PC-9 (cell line): ENCODE data around the gene TGFBR3. TPM values are rescaled to one million over a fixed set of nuclear protein-coding genes. Genes with fewer than 3 reads are reported as not detected.
"Not testable (repeated sequence)": the region's sequence is repeated elsewhere in the genome, so short reads cannot be mapped to it uniquely, and the experiment has no call there.

ENCODE experiments used
- BruUV-seq: library from RNA; stranded (reverse); fragments of 400-500 nt; replicated peaks from 2 replicates; lab custom pipeline; 2021; lab: Mats Ljungman, UMichigan
- CTCF ChIA-PET: fragments of 300-600 bp; sonication (Branson Sonifier 250); formaldehyde crosslinking; loops from one replicate; lab custom pipeline; 2022; ENCODE audit warnings: antibody characterized with exemption; lab: Charles Lee
- POLR2A ChIA-PET: fragments of 300-600 bp; sonication (Branson Sonifier 250); formaldehyde crosslinking; loops from one replicate; lab custom pipeline; 2022; ENCODE audit warnings: antibody characterized with exemption; ENCODE audit not compliant: unreplicated experiment; lab: Charles Lee
- DNase-seq, 2 experiments: peaks; one replicate each; pipeline versions ENCODE4 v3.0.0 to v3.0.0-alpha.2; 2015 to 2022; ENCODE audit warnings: mixed read lengths in 1 of 2
- H2AFZ ChIP-seq: fragments of 200-600 bp; sonication (generic); 2 replicates; pipeline ENCODE4 v1.8.1; 2017; ENCODE audit warnings: antibody characterized with exemption
- H3F3A ChIP-seq: fragments of 200-600 bp; sonication (generic); 2 replicates; pipeline ENCODE4 v1.8.1; 2017; ENCODE audit warnings: antibody characterized with exemption, mild to moderate bottlenecking, low read depth; ENCODE audit not compliant: insufficient read depth
- H3K27ac ChIP-seq: fragments of 200-600 bp; sonication (generic); 2 replicates; pipeline ENCODE4 v1.6.1; 2016; ENCODE audit warnings: mixed run types
- H3K27me3 ChIP-seq: fragments of 200-600 bp; sonication (generic); 2 replicates; pipeline ENCODE4 v1.6.1; 2016; ENCODE audit warnings: low read depth, mixed run types; ENCODE audit not compliant: insufficient read depth
- H3K36me3 ChIP-seq: fragments of 200-600 bp; sonication (generic); 2 replicates; pipeline ENCODE4 v1.6.1; 2016; ENCODE audit warnings: low read depth, mixed run types
- H3K4me1 ChIP-seq: fragments of 200-600 bp; sonication (generic); replicated peaks from 2 replicates; pipeline ENCODE4 v1.6.1; 2016; ENCODE audit warnings: mixed run types; ENCODE audit not compliant: insufficient read depth
- H3K4me2 ChIP-seq: fragments of 200-600 bp; sonication (generic); 2 replicates; pipeline ENCODE4 v1.6.1; 2017; ENCODE audit warnings: mixed run types
- H3K4me3 ChIP-seq: fragments of 200-600 bp; sonication (generic); 2 replicates; pipeline ENCODE4 v1.6.1; 2016; ENCODE audit warnings: mixed run types
- H3K79me2 ChIP-seq: fragments of 200-600 bp; sonication (generic); 2 replicates; pipeline ENCODE4 v1.6.1; 2017; ENCODE audit warnings: low read depth, mixed run types
- H3K9me2 ChIP-seq: fragments of 200-600 bp; sonication (generic); 2 replicates; pipeline ENCODE4 v1.8.1; 2017; ENCODE audit warnings: mild to moderate bottlenecking; ENCODE audit not compliant: insufficient read depth
- H3K9me3 ChIP-seq: fragments of 200-600 bp; sonication (generic); 2 replicates; pipeline ENCODE4 v1.8.1; 2016; ENCODE audit warnings: low read depth; ENCODE audit not compliant: insufficient read depth
- H4K20me1 ChIP-seq: fragments of 200-600 bp; sonication (generic); 2 replicates; pipeline ENCODE4 v1.8.1; 2017; ENCODE audit not compliant: insufficient read depth
- EZH2 ChIP-seq: fragments of 200-600 bp; sonication (generic); IDR thresholded peaks from 2 replicates; pipeline ENCODE4 v1.8.0; 2017; ENCODE audit warnings: antibody characterized with exemption, low read depth
- intact Hi-C: fragments of 100-400 bp; cut with micrococcal nuclease; formaldehyde crosslinking; loops from one replicate; pipeline ENCODE4 v1.10.0; 2022; ENCODE audit not compliant: unreplicated experiment
- total RNA-seq: library from RNA; stranded (reverse); gene quantifications from 2 replicates; pipeline ENCODE4 v1.2.3, GENCODE V29; 2021
- TF ChIP-seq, protein P1 (sequence below): fragments of 200-600 bp; sonication (generic); conservative IDR thresholded peaks from 2 replicates; pipeline ENCODE4 v1.6.1; 2017; ENCODE audit warnings: mixed run types, antibody characterized with exemption, mild to moderate bottlenecking, moderate library complexity

TGFBR3 gene
- total RNA-seq, 1 experiment from 2014 or later: 1.6 TPM

DNA sequence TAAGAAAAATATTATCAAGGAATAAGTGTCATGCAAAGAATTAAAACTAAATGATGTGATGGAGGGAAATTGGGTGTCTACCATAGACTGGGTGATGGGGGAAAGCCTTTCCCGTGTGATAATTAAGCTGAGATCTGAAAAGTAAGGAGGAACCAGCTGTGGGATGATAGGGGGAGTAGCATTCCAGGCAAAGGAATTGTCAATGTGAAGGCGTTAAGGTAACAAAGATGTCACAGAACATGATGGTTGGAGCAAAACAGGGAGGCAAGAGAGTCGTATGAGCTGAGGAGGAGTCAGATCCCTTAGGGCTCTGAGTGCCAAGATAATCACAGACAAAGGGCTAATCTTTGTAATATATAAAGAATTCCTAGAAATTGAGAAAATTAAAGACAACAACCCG lies 215.2 kb downstream of the TGFBR3 start:
- POLR2A ChIA-PET: no interaction called here
- CTCF ChIA-PET: no interaction called here
- Histone ChIP-seq H3K27me3 (no peaks in the 10 kb centered on the region), H3K27ac (no peak overlapping the region), H3K4me3 (no peak overlapping the region), H3K4me2 (no peak overlapping the region), H3F3A (no peaks in the 10 kb centered on the region), H3K9me2 (no peaks in the 10 kb centered on the region), H4K20me1 (no peaks in the 10 kb centered on the region), H3K79me2 (no peaks in the 10 kb centered on the region), H3K4me1 (no peaks in the 10 kb centered on the region), H3K9me3 (no peaks in the 10 kb centered on the region), H3K36me3 (no peaks in the 10 kb centered on the region), H2AFZ (no peak overlapping the region)
- no peak for DNase-seq
- no TSS peak for BruUV-seq
- no peak for TF ChIP-seq EZH2
- TF ChIP-seq, protein P1, sequence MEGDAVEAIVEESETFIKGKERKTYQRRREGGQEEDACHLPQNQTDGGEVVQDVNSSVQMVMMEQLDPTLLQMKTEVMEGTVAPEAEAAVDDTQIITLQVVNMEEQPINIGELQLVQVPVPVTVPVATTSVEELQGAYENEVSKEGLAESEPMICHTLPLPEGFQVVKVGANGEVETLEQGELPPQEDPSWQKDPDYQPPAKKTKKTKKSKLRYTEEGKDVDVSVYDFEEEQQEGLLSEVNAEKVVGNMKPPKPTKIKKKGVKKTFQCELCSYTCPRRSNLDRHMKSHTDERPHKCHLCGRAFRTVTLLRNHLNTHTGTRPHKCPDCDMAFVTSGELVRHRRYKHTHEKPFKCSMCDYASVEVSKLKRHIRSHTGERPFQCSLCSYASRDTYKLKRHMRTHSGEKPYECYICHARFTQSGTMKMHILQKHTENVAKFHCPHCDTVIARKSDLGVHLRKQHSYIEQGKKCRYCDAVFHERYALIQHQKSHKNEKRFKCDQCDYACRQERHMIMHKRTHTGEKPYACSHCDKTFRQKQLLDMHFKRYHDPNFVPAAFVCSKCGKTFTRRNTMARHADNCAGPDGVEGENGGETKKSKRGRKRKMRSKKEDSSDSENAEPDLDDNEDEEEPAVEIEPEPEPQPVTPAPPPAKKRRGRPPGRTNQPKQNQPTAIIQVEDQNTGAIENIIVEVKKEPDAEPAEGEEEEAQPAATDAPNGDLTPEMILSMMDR: no peak
- intact Hi-C loops: no loop called here

- Histone ChIP-seq H3K9me2 (no peaks in the 10 kb centered on the region), H2AFZ (no peak overlapping the region), H3K27ac (no peak overlapping the region), H3K79me2 (no peaks in the 10 kb centered on the region), H3K4me2 (no peak overlapping the region), H3F3A (no peaks in the 10 kb centered on the region), H3K27me3 (no peaks in the 10 kb centered on the region), H3K9me3 (no peaks in the 10 kb centered on the region), H3K4me3 (no peak overlapping the region), H4K20me1 (no peaks in the 10 kb centered on the region), H3K4me1 (no peaks in the 10 kb centered on the region), H3K36me3 (no peaks in the 10 kb centered on the region)
- intact Hi-C loops: no loop called here
- ChIA-PET CTCF (no interaction called here), POLR2A (no interaction called here)
- DNase-seq: no peak
- no peak for TF ChIP-seq EZH2
- no TSS peak for BruUV-seq
Observed at GRCh38 chr1:91669584-91670350, 216.2 kb downstream of the TGFBR3 start.

DNA sequence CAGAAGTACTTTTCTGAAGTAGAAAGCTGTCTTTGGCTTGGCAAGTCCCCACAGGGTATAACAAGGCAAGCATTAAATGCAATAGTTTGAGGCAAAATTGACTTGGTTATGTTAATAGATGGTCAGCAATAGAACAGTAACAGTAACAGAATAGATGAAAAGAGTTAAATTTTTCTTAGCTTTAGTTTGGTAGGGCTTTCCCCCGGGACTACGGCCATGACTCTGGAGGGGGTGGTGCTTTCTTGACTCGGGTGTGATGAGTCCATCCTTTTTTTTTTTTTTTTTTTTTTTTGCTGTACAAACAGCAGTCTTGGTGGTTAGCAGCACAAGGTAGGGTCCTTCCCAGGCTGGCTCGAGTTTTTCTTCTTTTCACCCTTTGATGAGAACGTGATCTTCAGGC lies 219.3 kb downstream of the TGFBR3 start:
- H3K9me2 ChIP-seq, POLR2A ChIA-PET, H3K4me2 ChIP-seq, H3K9me3 ChIP-seq, H3K4me3 ChIP-seq, H3K27me3 ChIP-seq, H3K36me3 ChIP-seq, H3F3A ChIP-seq, CTCF ChIA-PET, H2AFZ ChIP-seq, intact Hi-C loops, BruUV-seq, H3K4me1 ChIP-seq, DNase-seq, H3K79me2 ChIP-seq, H3K27ac ChIP-seq, H4K20me1 ChIP-seq: not testable (repeated sequence)

- Histone ChIP-seq H4K20me1 (no peaks in the 10 kb centered on the region), H3K4me1 (no peaks in the 10 kb centered on the region), H3K27me3 (no peaks in the 10 kb centered on the region), H3K4me2 (no peak overlapping the region), H3K79me2 (no peaks in the 10 kb centered on the region), H3F3A (no peaks in the 10 kb centered on the region), H2AFZ (no peak overlapping the region), H3K4me3 (no peak overlapping the region), H3K9me2 (peaks cover 4% of the 10 kb centered on the region; the same call in 1 of the 2 replicates), H3K36me3 (no peaks in the 10 kb centered on the region), H3K27ac (no peak overlapping the region), H3K9me3 (no peaks in the 10 kb centered on the region)
- no TSS peak for BruUV-seq
- ChIA-PET POLR2A (no interaction called here), CTCF (no interaction called here)
- intact Hi-C loops: no loop called here
- TF ChIP-seq, protein P1: no peak
- no peak for TF ChIP-seq EZH2
- no peak for DNase-seq
Observed at GRCh38 chr1:91661121-91661520, 224.8 kb downstream of the TGFBR3 start.
